SU-DHL-6 (cell line): ENCODE measurements around the gene PAM16.

Source experiments
- H2AFZ ChIP-seq: fragments of 200-600 bp; sonication (generic); 2 replicates; pipeline ENCODE4 v1.6.1; 2014; ENCODE audit warnings: low read depth, mild to moderate bottlenecking, moderate library complexity, mixed read lengths, antibody characterized with exemption, low read length; ENCODE audit not compliant: severe bottlenecking
- H3F3A ChIP-seq: fragments of 200-600 bp; shearing (Covaris generic); 2 replicates; pipeline ENCODE4 v1.6.0; 2016; ENCODE audit warnings: antibody characterized with exemption, mild to moderate bottlenecking; ENCODE audit not compliant: insufficient read depth
- H3K27ac ChIP-seq: fragments of 200-600 bp; sonication (generic); 2 replicates; pipeline ENCODE4 v1.5.1; 2016; ENCODE audit warnings: low read depth, mild to moderate bottlenecking, low read length, moderate library complexity, mixed read lengths
- H3K27me3 ChIP-seq: fragments of 200-600 bp; sonication (generic), shearing (Covaris generic); 2 replicates; pipeline ENCODE4 v1.6.0; 2014; ENCODE audit warnings: mild to moderate bottlenecking, low read length
- H3K36me3 ChIP-seq: fragments of 200-600 bp; sonication (generic); 2 replicates; pipeline ENCODE4 v1.6.1; 2014; ENCODE audit warnings: mild to moderate bottlenecking, low read length, mixed read lengths
- H3K4me2 ChIP-seq: fragments of 300-600, 200-600 bp; shearing (Covaris generic), sonication (generic); 2 replicates; pipeline ENCODE4 v1.6.0; 2014; ENCODE audit warnings: low read length, low read depth, mild to moderate bottlenecking; ENCODE audit not compliant: poor library complexity, severe bottlenecking
- H3K4me3 ChIP-seq: fragments of 200-600 bp; sonication (generic); 2 replicates; pipeline ENCODE4 v1.5.1; 2014; ENCODE audit warnings: antibody characterized with exemption, low read length, mild to moderate bottlenecking, mixed read lengths; ENCODE audit not compliant: insufficient read depth, poor library complexity, severe bottlenecking
- H3K79me2 ChIP-seq: fragments of 200-600 bp; sonication (generic); 2 replicates; pipeline ENCODE4 v1.6.1; 2014; ENCODE audit warnings: mild to moderate bottlenecking, low read length, moderate library complexity; ENCODE audit not compliant: insufficient read depth
- H3K9ac ChIP-seq: fragments of 200-600 bp; sonication (generic); 2 replicates; pipeline ENCODE4 v1.7.0; 2014; ENCODE audit warnings: mild to moderate bottlenecking, low read length
- H3K9me2 ChIP-seq: fragments of 200-600 bp; sonication (generic); replicated peaks from 2 replicates; pipeline ENCODE4 v1.6.1; 2014; ENCODE audit warnings: low read length; ENCODE audit not compliant: insufficient read depth
- H3K9me3 ChIP-seq: fragments of 200-600 bp; sonication (generic); 2 replicates; pipeline ENCODE4 v1.6.1; 2014; ENCODE audit warnings: low read length, mixed read lengths; ENCODE audit not compliant: insufficient read depth
- H4K20me1 ChIP-seq: fragments of 200-600 bp; sonication (generic); 2 replicates; pipeline ENCODE4 v1.6.1; 2014; ENCODE audit warnings: low read depth, mild to moderate bottlenecking, antibody characterized with exemption, low read length, moderate library complexity, mixed read lengths
- CTCF ChIP-seq: fragments of 200-600 bp; sonication (generic); IDR thresholded peaks from one replicate; pipeline ENCODE4 v1.5.1; 2017; ENCODE audit warnings: antibody characterized with exemption, mild to moderate bottlenecking, low read length, moderate library complexity; ENCODE audit not compliant: insufficient read depth, poor library complexity, severe bottlenecking
- EZH2phosphoT487 ChIP-seq: fragments of 200-600 bp; sonication (generic), shearing (Covaris generic); conservative IDR thresholded peaks from 2 replicates; pipeline ENCODE4 v1.6.1; 2018; ENCODE audit warnings: mild to moderate bottlenecking, antibody characterized with exemption, low read length, moderate library complexity, mixed read lengths

PAM16 gene

GRCh38 chr16:4381072-4381934 lies 30.2 kb upstream of the PAM16 start:
- Histone ChIP-seq H4K20me1 (no peaks in the 10 kb centered on the region), H3K27ac (no peak overlapping the region), H3K4me3 (no peak overlapping the region), H3K9me3 (no peaks in the 10 kb centered on the region), H2AFZ (no peak overlapping the region), H3K27me3 (no peaks in the 10 kb centered on the region), H3K9me2 (no peaks in the 10 kb centered on the region), H3K36me3 (no peaks in the 10 kb centered on the region), H3K9ac (no peak overlapping the region), H3F3A (no peaks in the 10 kb centered on the region), H3K4me2 (no peak overlapping the region), H3K79me2 (no peaks in the 10 kb centered on the region)
- TF ChIP-seq CTCF (no peak), EZH2phosphoT487 (no peak)

GRCh38 chr16:4380119-4381063 lies 29.3 kb upstream of the PAM16 start:
- no peaks in the 10 kb centered on the region for H3K79me2 ChIP-seq
- H3K4me3 ChIP-seq, result no peak overlapping the region
- H3K9me2 ChIP-seq, result no peaks in the 10 kb centered on the region
- H3K9me3 ChIP-seq, result no peaks in the 10 kb centered on the region
- no peaks in the 10 kb centered on the region for H3K27me3 ChIP-seq
- H4K20me1 ChIP-seq, result no peaks in the 10 kb centered on the region
- H3K36me3 ChIP-seq, result no peaks in the 10 kb centered on the region
- H2AFZ ChIP-seq, result no peak overlapping the region
- TF ChIP-seq CTCF (no peak), EZH2phosphoT487 (no peak)
- H3K4me2 ChIP-seq, result no peak overlapping the region
- H3K27ac ChIP-seq, result no peak overlapping the region
- H3K9ac ChIP-seq, result no peak overlapping the region
- no peaks in the 10 kb centered on the region for H3F3A ChIP-seq

- H3K4me2 ChIP-seq, result no peak overlapping the region
- no peaks in the 10 kb centered on the region for H3K9me3 ChIP-seq
- H3K4me3 ChIP-seq, result no peak overlapping the region
- H3K9ac ChIP-seq, result no peak overlapping the region
- TF ChIP-seq CTCF (no peak), EZH2phosphoT487 (no peak)
- H3K9me2 ChIP-seq, result no peaks in the 10 kb centered on the region
- H2AFZ ChIP-seq, result no peak overlapping the region
- H3K27me3 ChIP-seq, result no peaks in the 10 kb centered on the region
- no peaks in the 10 kb centered on the region for H4K20me1 ChIP-seq
- no peaks in the 10 kb centered on the region for H3K36me3 ChIP-seq
- H3K79me2 ChIP-seq, result no peaks in the 10 kb centered on the region
- H3F3A ChIP-seq, result no peaks in the 10 kb centered on the region
- no peak overlapping the region for H3K27ac ChIP-seq
Observed at GRCh38 chr16:4378999-4379690, 28.0 kb upstream of the PAM16 start.
